SW480 (cell line): Measurements from ENCODE around the gene GPR84.

Experiments used
- DNase-seq: peaks from one replicate; pipeline ENCODE4 v3.0.0-alpha.2; 2016; ENCODE audit warnings: low spot score

GPR84 gene

DNA sequence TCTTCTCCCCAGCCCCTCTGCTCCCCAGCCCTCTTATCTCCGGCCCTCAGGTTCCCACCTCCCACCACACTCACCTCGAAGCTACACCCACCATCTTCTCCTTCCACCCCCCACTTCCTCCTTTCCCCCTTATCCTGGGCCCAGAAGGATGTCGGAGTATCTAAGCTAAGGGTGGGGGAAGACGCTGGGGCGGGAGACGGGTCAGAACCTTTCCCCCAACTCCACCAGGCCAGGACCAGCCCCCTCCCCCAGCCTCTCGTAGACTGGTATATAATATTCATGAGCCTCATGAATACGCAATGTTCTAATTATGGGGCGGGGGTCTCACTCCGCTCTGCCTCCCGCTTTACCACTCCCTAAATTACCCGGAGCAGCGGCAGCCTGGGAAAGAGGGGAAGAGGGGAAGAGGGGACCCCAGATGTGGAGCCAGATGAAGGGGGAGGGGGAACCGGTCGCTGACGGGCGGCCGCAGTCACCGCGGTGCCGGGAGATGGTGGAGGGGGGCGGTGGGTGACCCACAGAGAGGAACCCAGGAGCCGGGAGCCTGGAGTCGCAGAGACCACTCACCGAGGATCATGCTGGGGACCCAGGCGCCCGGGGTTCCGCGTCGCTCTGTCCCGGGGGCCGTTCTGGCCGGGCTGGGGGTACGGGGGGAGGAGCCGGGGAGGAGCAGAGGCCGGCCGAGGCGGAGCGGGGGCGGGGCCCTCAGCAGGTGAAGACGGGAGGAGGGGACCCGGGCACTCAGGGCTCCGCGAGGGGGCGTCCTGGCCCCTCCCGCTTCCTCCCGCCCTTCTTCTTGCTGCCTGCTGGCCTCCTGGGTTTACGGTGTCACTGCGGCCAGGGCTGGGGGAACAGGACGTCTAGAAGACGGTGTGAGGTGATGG, 26.6 kb upstream of the GPR84 start:
- no peak for DNase-seq

DNA sequence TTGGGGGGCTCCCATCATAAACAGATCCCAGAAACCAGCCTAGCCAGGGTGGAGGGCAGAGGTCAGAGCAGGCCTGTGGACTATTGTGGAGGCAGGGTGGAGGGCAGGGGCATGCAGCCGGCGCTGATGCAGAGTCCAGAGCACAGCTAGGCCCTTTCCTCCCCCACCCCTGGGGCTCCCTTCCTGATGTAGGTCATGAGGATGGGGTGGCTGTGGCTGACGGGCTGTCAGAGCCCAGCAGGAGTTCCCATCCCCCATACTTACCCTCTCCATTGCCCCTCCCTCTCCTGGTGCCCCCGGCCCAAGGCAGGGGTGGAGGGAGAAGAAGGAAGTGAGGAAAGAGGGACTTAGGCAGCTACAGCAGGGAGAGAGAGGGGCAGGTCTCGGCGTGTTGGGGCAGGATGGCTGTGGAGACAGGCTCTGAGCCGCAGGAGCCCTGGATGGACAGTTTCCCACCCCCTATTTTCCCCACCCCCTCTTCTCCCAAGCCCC, 25.9 kb upstream of the GPR84 start:
- no peak for DNase-seq

DNA sequence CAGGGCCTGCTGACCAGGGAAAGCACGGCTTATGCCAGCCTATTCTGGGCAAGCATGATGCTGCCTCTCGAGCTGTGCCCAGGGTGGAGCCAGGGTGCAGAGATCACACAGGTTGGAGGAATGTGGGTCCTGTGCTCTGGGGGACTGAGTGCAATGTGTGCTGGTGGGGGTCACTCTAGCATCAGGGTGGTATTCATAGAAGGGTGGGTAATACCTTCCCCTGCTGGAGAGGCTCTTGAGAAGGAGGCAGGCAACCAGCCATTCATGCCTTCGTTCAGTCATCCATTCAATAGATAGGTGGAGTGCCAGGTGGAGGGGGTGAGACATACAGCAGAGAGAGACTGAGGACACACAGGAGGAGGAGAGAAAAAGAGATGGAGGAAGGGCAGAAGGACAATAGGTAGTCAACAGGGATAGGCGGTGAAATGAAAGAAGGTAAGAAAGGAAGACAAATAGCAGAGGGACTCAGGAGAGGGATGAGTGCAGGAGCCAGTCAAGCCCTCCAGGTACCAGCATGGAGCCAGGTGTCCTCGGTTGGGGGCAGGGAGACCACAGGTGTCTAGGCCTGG, 25.4 kb upstream of the GPR84 start:
- DNase-seq, result no peak

DNA sequence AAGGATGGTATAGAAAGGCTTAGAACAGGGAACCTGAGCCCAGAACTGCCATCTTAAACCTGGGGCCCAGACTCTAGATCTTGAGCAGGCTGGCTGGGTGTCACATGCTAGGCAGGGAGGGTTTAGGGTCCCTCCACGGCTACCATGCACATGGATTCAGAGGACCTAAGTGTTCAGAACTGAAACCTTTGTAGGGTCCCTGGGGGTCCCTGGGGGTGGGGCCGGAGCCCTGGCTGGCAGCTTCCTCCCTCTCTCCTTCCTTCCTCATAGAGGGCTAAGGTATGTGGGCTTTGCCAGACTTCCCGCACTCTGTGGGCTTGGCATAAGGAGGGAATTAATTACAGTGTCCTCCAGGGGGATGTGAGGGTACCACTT, 24.8 kb upstream of the GPR84 start:
- DNase-seq, result no peak

DNA sequence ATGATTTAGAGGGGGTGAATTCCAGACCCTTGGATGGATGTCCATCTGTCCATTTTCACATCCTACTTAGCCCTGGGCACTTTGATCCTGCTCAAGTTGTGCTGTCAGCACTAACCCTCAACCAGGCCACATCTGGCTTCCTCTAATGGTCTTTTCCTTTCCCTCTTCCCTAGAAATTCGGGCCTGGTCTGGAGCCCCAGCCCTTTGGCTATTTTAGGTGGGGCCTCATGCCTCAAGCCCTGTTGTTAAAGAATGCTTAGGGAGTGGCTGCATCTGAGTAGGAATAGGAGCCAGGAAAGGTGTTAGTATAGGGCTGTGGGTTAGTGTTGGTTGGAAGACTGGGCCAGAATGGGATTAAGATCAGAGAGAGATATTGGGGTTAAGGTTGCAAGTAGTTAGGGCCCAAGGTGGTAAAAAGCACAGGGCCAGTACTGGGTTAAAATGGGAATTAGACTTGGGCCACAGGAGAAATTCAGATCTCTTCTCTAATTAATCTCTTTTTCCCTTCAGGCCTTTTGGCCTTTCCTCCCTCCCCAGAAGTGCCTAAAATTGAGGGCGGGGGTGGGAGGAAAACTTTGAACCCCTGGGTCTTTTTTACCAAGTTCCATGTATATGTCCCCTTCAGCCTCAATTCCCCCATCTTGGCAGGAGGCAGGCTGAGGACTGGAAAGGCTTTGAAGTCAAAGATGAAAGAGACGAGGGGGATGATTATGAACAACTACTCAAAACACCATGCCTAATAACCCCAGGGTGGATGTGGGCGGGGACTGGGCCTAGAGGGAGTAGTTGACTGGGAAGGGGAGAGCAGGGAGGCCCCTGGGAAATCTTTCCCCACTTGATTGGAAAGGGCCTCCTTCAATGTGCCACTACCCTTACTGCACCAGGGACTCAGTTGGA, 24.2 kb upstream of the GPR84 start:
- DNase-seq, result peak; percentile 88

DNA sequence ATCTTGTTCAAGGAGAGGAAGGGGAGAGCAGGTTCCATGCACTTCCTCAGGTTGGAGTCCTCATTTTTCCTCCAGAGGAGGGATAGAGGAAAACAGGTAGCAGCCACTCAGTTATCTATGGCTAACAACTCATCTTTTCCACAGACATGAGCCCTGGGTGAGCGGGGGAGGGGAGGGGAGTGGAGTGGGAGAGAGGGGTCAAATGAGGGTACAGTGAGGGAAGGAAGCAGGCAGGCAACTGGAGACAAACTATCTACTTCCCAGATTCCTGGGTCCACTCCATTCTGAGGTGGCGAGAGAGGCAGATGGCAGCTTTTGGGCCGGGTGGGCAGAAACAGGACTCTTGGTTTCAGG, 22.8 kb upstream of the GPR84 start:
- DNase-seq, result no peak

DNA sequence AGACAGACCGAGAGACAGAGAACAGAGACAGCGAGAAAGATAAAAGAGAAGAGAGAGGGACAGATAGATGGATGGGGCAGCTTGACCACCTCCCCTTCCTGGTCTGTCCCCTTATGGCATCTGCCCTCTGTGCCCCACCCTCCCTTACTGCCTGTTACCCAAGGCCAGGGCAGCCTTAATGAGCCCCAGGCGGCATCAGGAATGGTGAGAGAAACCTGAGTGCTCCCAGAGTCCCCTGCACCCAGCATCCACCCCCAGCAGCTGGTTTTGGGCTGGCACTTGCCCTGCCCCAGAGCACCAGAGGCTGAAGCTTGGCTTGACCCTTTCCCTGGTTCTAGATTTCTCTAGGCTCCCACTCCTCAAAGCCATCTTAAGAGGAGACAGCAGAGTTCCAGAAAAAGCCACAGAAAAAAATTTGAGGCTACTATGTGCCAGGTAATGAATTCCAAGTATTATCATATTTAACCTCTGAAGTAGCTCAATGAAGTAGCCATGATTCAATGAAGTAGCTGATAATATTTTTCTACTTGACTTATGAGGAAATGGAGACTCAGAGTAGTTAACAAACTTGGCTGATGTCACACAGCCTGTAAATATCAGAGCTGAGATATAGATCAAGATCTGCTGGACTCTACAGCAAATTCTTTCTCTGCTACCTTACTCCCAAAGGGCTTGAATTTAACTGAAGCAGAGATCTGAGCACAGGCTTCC, 22.3 kb upstream of the GPR84 start:
- DNase-seq, result no peak

DNA sequence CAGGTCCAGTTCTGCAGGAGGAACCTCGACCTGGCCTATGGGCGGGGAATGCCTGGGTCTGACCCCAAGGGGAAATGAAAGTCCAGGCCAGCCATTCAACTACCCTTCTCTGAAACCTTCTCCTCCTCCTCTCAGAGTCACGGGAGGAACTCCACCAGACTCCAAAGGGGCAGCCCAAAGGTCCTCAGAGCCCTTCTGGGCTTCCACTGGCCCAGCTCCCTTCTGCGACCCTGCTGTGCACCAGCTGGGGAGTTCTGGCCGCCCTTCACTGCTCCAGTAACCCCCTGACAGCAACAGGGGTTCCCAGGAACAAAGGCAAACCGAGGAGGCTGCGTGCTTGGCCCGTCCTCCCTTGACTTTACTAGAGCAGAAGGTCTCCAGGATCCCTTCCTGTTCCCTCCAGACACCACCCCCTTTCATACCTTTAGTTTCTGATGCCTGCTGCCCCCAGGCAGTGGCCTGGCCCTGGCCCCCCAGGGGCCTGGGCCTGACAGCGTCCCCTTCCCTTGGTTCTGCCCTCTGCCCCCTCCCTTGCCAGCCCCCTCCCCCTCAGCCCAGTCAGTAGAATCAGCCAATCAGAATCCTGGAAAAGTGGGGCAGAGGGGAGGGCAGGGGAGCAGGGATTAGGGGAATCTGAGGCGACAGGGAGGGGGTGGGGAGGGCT, 21.1 kb upstream of the GPR84 start:
- no peak for DNase-seq

DNA sequence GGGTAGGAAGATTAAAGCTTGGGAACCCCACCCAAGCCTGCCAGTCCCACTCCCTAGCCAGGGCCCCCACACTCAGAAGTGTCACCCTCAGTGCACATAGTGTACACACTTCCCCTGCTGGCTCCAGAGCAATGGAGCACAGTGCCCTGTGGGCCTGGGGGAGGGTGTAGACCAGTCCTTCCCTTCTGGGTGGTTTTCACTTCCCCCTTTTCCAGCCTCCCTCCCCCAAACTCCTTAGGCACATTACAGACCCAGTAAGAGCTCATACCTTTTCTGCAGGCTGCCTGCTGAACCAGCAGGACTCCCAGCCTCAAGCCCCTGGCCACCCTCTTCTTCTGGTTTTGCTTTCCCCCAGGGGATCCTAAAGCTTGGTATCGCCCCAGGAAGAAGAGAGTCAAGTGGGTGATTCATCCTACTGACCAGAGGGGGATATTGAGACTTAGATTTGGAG, 20.3 kb upstream of the GPR84 start, which contains the start of gene ZNF385A:
ZNF385A (minus strand) TSS at position 143 of the 451 bp plus-strand sequence. CDS start 219 bp downstream, outside the sequence.
- DNase-seq, result no peak

DNA sequence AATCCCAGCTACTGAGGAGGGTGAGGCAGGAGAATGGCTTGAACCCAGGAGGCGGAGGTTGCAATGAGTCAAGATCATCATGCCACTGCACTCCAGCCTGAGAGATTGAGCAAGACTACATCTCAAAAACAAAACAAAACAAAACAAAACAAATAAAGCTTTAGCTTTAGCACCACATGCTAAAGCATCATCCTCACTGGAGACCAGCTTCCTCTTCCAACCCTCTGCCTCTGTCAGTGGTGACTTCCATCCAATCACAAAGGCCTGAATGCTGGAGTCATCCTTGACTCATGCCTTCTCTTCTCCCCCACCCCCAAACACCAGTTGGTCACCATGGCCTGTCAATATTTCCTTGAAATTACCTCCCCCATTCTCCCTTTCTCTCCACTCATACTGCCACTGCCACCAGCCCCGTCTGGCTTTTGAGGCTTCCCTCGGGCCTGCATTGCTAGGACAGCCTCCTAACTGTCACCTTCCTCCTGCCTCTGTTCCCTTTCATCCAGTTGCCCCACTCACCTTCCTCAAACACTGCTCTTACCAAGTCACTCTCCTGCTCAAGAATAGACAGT, 18.8 kb upstream of the GPR84 start:
- DNase-seq, result peak; percentile 42

DNA sequence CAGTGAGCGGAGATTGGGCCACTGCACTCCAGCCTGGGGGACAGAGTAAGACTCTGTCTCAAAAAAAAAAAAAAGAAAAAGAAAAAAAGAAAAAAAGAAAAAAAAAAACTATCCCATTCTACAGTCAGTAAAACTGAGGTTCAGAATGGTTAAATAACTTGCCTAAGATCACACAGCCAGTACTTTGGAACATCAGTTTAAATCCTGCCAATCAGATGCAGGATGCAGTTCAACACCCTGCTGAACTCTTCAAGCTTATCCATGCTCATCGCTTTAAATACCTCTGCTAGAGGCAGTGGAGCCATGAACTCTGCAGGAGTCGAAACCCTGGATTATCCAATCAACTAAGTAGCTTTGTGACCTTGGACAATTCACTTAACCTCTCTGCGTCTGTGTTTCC, 16.9 kb upstream of the GPR84 start:
- no peak for DNase-seq

DNA sequence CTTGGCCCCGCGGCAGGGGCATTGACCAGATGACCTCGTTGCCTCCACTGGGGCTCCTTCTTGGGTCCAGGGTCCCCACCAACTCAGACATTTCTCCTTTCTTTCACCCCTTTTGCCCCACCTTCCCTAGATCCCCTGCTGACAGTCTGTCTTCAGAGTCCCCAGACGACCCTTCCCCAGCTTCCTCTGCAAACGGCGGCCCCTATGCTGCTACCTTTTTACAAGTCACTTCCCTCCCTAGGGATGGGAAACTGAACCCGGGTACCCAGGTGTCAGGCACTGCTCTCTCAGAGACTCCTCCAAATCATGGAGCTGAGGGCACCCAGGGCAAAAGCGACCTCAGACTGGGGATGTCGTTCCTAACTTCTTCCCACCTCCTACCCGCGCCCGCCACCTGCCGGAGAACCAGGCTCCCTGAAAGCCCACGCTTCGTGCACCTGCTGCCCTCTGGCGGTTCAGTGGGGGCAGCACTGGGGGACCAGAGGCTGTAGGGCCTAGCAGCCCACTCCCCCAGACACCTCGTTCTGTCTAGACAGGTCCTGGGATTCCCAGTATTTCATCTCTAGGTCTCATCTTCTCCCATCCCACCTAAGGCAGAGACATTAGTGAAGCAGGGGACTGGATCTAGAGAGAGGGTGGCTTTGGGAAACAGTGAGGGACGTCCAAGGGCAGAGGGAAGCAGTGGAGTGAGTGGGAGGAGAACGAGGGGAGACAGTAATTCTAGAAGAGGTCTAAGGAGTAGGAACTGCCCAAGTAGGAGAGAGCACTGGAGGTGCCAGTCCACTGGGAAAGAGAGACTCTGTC, 15.3 kb upstream of the GPR84 start:
- peak; percentile 89 for DNase-seq

DNA sequence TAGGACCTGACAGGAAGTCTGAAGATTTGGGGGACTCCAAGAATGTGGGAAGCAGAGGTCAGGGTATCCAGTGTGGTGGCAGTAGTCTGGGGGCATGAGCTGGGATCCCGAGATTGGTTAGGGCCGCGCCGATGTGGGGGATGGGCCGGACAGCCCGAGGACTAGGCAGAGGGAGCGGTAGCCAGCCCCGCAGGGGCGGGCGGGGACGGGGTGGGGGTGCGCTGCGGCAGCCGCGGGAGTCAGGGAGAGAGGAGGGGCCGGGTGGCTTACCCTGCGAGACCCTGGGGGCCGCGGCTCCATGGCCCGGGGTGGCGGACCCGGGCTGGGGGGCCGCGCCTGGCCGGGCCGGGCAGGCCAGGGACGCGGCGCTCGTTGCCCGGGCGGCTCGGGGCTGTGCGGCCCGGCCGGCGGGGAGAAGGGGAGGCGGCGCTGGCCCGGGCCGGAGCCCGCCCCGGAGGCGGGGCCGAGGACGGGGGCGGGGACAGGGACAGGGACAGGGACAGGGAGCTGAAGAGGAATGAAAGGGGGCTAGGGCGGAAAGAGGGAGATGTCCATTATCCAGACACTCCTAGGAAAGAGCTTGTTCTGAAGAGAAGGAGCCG, 14.6 kb upstream of the GPR84 start:
- DNase-seq, result peak; percentile 53

DNA sequence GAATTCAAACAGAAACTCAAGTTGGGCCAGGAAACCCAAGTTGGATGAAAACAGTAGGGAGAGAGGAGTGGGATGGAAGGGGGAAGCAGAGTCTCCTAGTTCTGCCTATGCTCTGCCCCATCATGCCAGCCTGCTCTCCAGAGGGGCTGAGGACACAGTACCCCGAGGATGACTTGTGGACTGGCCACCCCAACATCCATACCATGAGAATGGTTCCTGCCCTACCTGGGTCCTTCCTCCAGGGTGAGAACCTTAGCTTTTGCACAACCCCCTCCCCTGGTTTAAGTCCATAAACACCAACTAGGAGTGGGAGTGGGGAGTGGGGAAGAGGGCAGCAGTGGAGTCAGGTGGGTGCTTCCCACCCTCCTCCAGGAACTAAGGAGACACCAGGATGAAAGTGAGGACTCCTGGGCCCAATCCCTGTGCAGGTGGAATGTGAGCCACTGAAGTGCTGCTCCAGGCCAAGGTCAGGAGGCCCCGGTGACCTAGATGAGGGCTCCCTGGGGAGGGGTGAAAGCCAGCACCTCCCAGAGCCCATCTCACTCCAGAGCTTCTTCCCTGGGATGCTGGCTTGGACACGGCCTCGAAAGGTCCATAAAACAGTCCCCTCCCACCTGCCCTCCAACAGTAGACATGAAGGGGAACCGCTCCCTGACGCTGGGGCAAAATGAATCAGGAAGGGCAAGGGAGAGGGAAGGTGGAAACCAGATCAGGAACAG, 13.7 kb upstream of the GPR84 start:
- no peak for DNase-seq

DNA sequence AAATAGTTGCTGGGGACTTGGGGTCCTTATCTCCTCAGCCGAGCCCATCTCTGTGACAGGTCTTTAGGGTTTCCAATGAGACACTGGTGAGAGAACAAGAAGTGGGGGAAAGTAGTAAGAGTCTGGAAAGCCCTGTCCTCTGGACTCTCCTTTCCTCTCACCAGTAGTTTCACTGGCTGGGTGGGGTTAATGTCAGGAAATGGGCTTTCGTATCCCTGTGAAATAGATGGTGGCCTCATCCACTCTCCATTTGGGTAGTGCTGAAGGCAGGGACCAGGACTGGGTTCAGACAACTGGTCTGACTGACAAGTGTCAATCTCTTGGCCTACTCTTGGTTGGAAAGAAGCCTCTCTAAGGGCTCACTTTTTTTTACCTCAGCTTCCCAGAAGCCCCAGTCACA, 12.7 kb upstream of the GPR84 start:
- DNase-seq, result no peak

DNA sequence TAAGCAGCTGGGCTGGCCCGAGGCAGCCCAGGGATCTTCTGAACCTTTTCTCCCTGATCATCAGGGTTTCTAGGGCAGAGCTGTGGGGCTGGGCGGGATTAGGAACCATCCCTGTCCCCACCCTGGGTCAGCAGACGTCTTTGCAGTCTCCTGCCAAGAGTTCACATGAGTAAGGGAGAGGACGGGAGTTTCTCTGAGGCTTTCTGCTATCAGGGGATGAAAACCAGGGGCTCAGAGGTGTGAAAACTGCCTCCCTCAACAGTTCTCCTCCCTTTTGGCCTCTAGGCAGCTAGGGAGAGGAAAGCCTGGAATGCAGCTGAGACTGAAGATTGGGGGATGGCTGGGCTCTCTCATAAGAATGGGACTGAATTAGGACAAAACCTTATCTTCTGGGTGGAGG, 12.3 kb upstream of the GPR84 start:
- DNase-seq, result no peak

DNA sequence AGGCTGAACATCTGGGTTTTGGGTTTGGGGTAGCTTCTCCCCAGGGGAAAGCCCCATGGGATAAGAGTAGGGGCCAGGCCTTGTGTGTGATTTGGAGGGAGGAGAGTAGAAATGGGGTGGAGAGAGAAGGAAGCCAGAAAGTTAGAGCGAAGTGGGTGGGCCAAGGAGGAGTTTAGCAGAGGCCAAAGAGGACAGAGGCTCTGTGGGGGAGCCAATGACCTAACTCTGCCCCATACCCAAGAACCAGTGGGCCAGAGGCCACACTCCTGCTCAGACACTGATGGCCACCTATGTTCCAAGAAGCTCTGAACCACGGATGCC, 10.9 kb upstream of the GPR84 start:
- no peak for DNase-seq

DNA sequence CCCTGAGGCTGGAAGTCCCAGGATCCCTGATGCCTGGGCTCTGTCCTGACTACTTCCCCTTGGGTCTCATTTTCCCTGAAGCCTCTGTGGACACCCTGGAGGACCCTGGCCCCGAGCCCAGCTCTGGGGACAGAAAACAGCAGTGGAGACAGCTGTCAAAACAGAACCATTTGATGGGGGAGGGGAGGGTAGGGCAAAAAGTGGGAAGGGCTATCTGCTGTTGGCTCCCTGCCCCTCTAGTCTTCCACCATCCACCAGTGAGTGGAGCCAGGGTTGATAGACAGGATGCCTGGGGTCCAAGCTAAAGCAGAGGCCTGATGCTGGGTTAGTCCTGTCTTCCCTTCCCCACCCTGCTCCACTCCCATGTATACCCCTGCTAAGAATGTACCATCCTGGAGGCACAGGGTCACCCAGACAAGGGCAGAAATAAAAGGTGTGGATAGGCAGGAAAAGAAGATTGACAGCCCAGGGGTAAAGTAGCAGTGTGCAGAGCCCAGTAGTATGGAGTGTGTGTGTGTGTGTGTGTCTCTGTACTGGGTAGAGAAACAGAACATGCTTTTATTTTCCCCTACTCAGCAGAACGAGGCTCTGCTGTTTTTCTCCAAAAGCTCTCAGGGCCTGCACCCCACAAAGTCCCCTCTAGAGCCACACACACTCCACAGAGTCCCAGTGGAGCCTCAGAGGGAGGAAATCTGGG, 10.4 kb upstream of the GPR84 start:
- DNase-seq, result no peak
